Upper lobe of right lung (tissue), 1 donor: Measurements from ENCODE around the gene ELF2. TPM values are rescaled to one million over a fixed set of nuclear protein-coding genes. Genes with fewer than 3 reads are reported as not detected.
"Not testable (repeated sequence)": the region's sequence is repeated elsewhere in the genome, so short reads cannot be mapped to it uniquely, and the experiment has no call there.

Source experiments
- ATAC-seq: fragments of 200-7000 bp; cut with Tn5 transposase; one replicate; pipeline ENCODE4 v1.9.1; 2020; ENCODE audit warnings: mild to moderate bottlenecking, moderate library complexity
- DNase-seq: peaks from one replicate; pipeline ENCODE4 v3.0.0-alpha.2; 2020
- H3K27ac ChIP-seq: fragments of 200-600 bp; one replicate; pipeline ENCODE4 v1.8.0; 2022
- H3K27me3 ChIP-seq: fragments of 200-600 bp; one replicate; pipeline ENCODE4 v1.8.0; 2022; ENCODE audit warnings: mild to moderate bottlenecking
- H3K36me3 ChIP-seq: fragments of 200-600 bp; one replicate; pipeline ENCODE4 v1.8.0; 2022
- H3K4me1 ChIP-seq: fragments of 200-600 bp; one replicate; pipeline ENCODE4 v1.8.0; 2022
- H3K4me3 ChIP-seq: fragments of 200-600 bp; one replicate; pipeline ENCODE4 v1.8.0; 2022; ENCODE audit warnings: mild to moderate bottlenecking
- H3K9me3 ChIP-seq: fragments of 200-600 bp; one replicate; pipeline ENCODE4 v1.8.0; 2022
- intact Hi-C: fragments of 100-400 bp; cut with DNase I; formaldehyde crosslinking; loops from one replicate; pipeline ENCODE4 v1.11.0; 2022
- total RNA-seq: library from RNA; stranded (reverse); fragmentation: NEBNext Ultra II Directional; extraction: Animal tissue kit (Norgen Biotek cat#: 25700); gene quantifications from one replicate; pipeline ENCODE4 v1.2.1, GENCODE V29; 2021
- TF ChIP-seq, protein P1 (sequence below): fragments of 200-600 bp; IDR thresholded peaks from one replicate; pipeline ENCODE4 v1.8.0; 2022; ENCODE audit warnings: antibody characterized with exemption
- donor health status: DM: no; HTN: yes; CAD: no; lungs with severe emphysema.

The ELF2 gene
- total RNA-seq, 1 donor from 2014 or later: 48.2 TPM

DNA sequence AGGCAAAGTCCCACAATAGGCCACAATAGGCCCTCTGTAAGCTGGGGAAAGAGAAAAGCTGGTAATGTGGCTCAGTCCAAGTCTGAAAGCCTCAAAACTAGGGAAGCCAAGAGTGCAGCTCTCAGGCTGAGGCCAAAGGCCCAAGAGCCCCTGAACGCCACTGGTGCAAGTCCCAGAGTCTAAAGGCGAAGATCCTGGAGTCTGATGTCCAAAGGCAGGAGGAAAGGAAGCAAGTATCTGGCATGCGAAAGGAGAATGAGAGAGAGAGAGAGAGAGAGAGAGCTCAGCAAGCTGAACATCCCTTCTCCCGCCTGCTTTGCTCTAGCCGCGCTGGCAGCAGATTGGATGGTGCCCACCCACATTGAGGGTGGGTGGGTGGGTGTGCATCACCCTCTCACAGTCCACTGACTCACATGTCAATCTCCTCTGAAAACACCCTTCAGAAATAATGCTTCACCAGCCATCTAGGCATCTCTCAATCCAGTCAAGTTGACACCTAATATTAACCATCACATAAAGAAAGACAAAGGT, 30.9 kb upstream of the ELF2 start:
- ATAC-seq (peak; percentile 41), DNase-seq (no peak)
- H3K27ac ChIP-seq: peak overlapping the region; percentile 58
- intact Hi-C loops: no loop called here
- H3K27me3 ChIP-seq: no peaks in the 10 kb centered on the region
- peaks cover 5% of the 10 kb centered on the region for H3K4me1 ChIP-seq
- H3K36me3 ChIP-seq: no peaks in the 10 kb centered on the region
- no peaks in the 10 kb centered on the region for H3K9me3 ChIP-seq
- TF ChIP-seq, protein P1, sequence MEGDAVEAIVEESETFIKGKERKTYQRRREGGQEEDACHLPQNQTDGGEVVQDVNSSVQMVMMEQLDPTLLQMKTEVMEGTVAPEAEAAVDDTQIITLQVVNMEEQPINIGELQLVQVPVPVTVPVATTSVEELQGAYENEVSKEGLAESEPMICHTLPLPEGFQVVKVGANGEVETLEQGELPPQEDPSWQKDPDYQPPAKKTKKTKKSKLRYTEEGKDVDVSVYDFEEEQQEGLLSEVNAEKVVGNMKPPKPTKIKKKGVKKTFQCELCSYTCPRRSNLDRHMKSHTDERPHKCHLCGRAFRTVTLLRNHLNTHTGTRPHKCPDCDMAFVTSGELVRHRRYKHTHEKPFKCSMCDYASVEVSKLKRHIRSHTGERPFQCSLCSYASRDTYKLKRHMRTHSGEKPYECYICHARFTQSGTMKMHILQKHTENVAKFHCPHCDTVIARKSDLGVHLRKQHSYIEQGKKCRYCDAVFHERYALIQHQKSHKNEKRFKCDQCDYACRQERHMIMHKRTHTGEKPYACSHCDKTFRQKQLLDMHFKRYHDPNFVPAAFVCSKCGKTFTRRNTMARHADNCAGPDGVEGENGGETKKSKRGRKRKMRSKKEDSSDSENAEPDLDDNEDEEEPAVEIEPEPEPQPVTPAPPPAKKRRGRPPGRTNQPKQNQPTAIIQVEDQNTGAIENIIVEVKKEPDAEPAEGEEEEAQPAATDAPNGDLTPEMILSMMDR: no peak
- no peak overlapping the region for H3K4me3 ChIP-seq

DNA sequence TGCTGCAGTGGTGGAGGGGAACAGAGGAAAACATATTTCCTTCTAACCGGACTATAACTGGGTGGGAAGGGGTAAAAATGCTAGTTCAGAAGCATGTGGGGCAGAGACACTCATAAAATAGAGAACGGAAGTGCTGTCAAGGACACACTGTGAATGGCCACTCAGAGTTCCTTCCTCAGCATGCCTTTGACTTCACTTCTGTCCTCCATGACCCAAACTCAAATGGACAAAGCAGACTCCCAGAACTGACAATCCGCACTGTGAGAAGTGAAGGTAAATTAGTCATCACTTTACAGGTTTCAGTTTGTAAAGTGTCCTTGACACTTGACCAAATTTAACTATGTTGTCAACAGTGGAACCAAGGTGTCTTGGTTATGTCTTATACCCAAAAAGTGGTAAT, 30.2 kb upstream of the ELF2 start:
- TF ChIP-seq, protein P1: no peak
- no peaks in the 10 kb centered on the region for H3K9me3 ChIP-seq
- H3K4me1 ChIP-seq: peaks cover 5% of the 10 kb centered on the region
- no peak for DNase-seq
- ATAC-seq: peak; percentile 40
- H3K4me3 ChIP-seq: no peak overlapping the region
- H3K27me3 ChIP-seq: no peaks in the 10 kb centered on the region
- intact Hi-C loops: no loop called here
- H3K36me3 ChIP-seq: no peaks in the 10 kb centered on the region
- peak overlapping the region; percentile 58 for H3K27ac ChIP-seq

DNA sequence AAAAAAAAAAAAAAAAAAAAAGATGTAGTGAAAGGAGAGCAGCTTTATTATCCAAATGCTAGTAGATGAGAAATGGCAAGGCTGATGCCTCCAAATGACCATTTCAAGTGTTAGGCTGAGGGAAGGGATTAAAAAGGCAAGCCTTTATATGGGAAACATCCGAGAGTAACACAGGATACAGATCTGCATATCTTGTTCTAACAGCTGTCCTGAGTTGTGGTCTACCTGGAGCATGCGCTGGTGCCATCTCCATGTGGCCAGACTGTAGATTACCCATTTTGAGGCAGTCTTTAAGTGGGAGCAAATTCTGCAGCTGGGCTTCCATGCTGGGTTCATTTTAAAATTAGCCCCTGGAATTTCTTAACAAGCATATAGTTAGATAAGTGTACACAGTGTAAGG, 26.0 kb upstream of the ELF2 start:
- DNase-seq: no peak
- no peaks in the 10 kb centered on the region for H3K27me3 ChIP-seq
- no peak overlapping the region for H3K27ac ChIP-seq
- intact Hi-C loops: no loop called here
- H3K9me3 ChIP-seq: no peaks in the 10 kb centered on the region
- TF ChIP-seq, protein P1: no peak
- no peak for ATAC-seq
- peaks cover 5% of the 10 kb centered on the region for H3K4me1 ChIP-seq
- no peak overlapping the region for H3K4me3 ChIP-seq
- H3K36me3 ChIP-seq: no peaks in the 10 kb centered on the region

- intact Hi-C loops: no loop called here
- TF ChIP-seq, protein P1: no peak
- Histone ChIP-seq H3K4me1 (no peaks in the 10 kb centered on the region), H3K9me3 (no peaks in the 10 kb centered on the region), H3K36me3 (no peaks in the 10 kb centered on the region), H3K27me3 (no peaks in the 10 kb centered on the region), H3K27ac (no peak overlapping the region), H3K4me3 (no peak overlapping the region)
- no peak for ATAC-seq
- DNase-seq: no peak
Observed at GRCh38 chr4:139200506-139200905, 23.5 kb upstream of the ELF2 start.

GRCh38 chr4:139200102-139200501, 23.1 kb upstream of the ELF2 start:
- H3K4me1 ChIP-seq: no peaks in the 10 kb centered on the region
- intact Hi-C loops: no loop called here
- TF ChIP-seq, protein P1: no peak
- H3K27ac ChIP-seq: no peak overlapping the region
- H3K4me3 ChIP-seq: no peak overlapping the region
- DNase-seq (no peak), ATAC-seq (no peak)
- H3K9me3 ChIP-seq: no peaks in the 10 kb centered on the region
- H3K36me3 ChIP-seq: no peaks in the 10 kb centered on the region
- no peaks in the 10 kb centered on the region for H3K27me3 ChIP-seq

DNA sequence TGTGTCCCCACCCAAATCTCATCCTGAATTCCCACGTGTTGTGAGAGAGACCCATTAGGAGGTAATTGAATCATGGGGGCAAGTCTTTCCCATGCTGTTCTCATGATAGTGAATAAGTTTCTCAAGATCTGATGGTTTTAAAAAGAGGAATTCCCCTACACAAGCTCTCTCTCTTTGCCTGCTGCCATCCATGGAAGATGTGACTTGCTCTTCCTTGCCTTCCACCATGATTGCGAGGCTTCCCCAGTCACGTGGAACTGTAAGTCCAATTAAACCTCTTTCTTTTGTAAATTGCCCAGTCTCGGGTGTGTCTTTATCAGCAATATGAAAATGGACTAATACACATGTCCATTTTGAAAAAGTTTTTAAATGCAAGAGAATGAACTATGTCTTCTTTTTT, 20.2 kb upstream of the ELF2 start:
- H3K4me1 ChIP-seq, H3K4me3 ChIP-seq, intact Hi-C loops, H3K27ac ChIP-seq, H3K9me3 ChIP-seq, H3K27me3 ChIP-seq, ATAC-seq, H3K36me3 ChIP-seq, DNase-seq: not testable (repeated sequence)
